WTC11 (cell line): ENCODE data around the gene SEPSECS.

Experiments
- CREB1 ChIP-seq: sonication (generic); formaldehyde crosslinking; IDR thresholded peaks from 2 replicates; pipeline ENCODE4 v1.8.0; 2023; ENCODE audit warnings: mild to moderate bottlenecking, missing genetic modification reagents
- ETV6 ChIP-seq: sonication (generic); formaldehyde crosslinking; IDR thresholded peaks from 2 replicates; pipeline ENCODE4 v1.8.1; 2022; ENCODE audit warnings: mild to moderate bottlenecking, missing genetic modification reagents
- KAT7 ChIP-seq: sonication (generic); formaldehyde crosslinking; IDR thresholded peaks from 2 replicates; pipeline ENCODE4 v1.8.1; 2023; ENCODE audit warnings: missing genetic modification reagents, mild to moderate bottlenecking, borderline replicate concordance
- NR2C2 ChIP-seq: sonication (generic); formaldehyde crosslinking; IDR thresholded peaks from 2 replicates; pipeline ENCODE4 v1.8.0; 2022; ENCODE audit warnings: mild to moderate bottlenecking, missing genetic modification reagents
- RELA ChIP-seq: sonication (generic); formaldehyde crosslinking; IDR thresholded peaks from 2 replicates; pipeline ENCODE4 v1.8.1; 2022; ENCODE audit warnings: missing genetic modification reagents, mild to moderate bottlenecking, borderline replicate concordance
- ZNF317 ChIP-seq: sonication (generic); formaldehyde crosslinking; IDR thresholded peaks from 2 replicates; pipeline ENCODE4 v1.8.1; 2023; ENCODE audit warnings: low read depth, mild to moderate bottlenecking, moderate library complexity, missing genetic modification reagents, borderline replicate concordance
- TF ChIP-seq, protein P1 (sequence below): fragments of 200-600 bp; IDR thresholded peaks from 2 replicates; pipeline ENCODE4 v1.8.0; 2022; ENCODE audit warnings: antibody characterized with exemption
- TF ChIP-seq, protein P2 (sequence below): sonication (generic); formaldehyde crosslinking; IDR thresholded peaks from 2 replicates; pipeline ENCODE4 v1.8.1; 2022; ENCODE audit warnings: low read depth, missing genetic modification reagents, borderline replicate concordance
- TF ChIP-seq, protein P3 (sequence below): sonication (generic); formaldehyde crosslinking; IDR thresholded peaks from 2 replicates; pipeline ENCODE4 v1.8.0; 2022; ENCODE audit warnings: mild to moderate bottlenecking, missing genetic modification reagents
- TF ChIP-seq, protein P4 (sequence below): sonication (generic); formaldehyde crosslinking; conservative IDR thresholded peaks from 2 replicates; pipeline ENCODE4 v1.8.1; 2022; ENCODE audit warnings: mild to moderate bottlenecking, missing genetic modification reagents
- TF ChIP-seq, protein P5 (sequence below): sonication (generic); formaldehyde crosslinking; IDR thresholded peaks from 2 replicates; pipeline ENCODE4 v1.8.0; 2022; ENCODE audit warnings: missing genetic modification reagents
- TF ChIP-seq, protein P6 (sequence below): fragments of 250-450 bp; sonication (Bioruptor Pico); conservative IDR thresholded peaks from 2 replicates; pipeline ENCODE4 v1.9.0; 2021; ENCODE audit warnings: mild to moderate bottlenecking
- TF ChIP-seq, protein P7 (sequence below): fragments of 250-450 bp; sonication (Bioruptor Pico); IDR thresholded peaks from 2 replicates; pipeline ENCODE4 v1.9.0; 2021; ENCODE audit warnings: moderate library complexity, mild to moderate bottlenecking, inconsistent platforms, borderline replicate concordance

DNA sequence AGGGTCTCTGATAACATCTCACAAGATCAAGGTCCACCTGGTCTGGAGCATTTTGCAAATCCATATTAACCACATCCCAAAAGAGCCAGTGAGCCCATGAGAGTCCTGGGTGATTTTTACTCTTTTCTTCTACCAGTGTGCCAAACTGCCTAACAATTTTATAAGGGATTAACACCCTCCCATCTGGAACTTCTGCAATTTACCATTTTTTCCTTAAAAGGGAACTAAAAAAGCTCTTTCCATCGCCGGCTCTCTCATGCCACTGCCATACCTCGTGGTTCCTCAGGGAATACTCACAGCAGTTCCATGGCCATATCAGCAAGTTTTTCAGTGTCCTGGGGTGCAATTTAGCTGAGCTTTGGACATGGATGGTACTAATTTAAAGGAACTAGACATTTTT lies 55.7 kb downstream of the SEPSECS start:
- TF ChIP-seq ZNF317 (CRISPR knock-in tag) (no peak), NR2C2 (no peak), KAT7 (CRISPR knock-in tag) (no peak), CREB1 (CRISPR knock-in tag) (no peak), ETV6 (CRISPR knock-in tag) (no peak), RELA (CRISPR knock-in tag) (no peak)
- TF ChIP-seq, protein P1, sequence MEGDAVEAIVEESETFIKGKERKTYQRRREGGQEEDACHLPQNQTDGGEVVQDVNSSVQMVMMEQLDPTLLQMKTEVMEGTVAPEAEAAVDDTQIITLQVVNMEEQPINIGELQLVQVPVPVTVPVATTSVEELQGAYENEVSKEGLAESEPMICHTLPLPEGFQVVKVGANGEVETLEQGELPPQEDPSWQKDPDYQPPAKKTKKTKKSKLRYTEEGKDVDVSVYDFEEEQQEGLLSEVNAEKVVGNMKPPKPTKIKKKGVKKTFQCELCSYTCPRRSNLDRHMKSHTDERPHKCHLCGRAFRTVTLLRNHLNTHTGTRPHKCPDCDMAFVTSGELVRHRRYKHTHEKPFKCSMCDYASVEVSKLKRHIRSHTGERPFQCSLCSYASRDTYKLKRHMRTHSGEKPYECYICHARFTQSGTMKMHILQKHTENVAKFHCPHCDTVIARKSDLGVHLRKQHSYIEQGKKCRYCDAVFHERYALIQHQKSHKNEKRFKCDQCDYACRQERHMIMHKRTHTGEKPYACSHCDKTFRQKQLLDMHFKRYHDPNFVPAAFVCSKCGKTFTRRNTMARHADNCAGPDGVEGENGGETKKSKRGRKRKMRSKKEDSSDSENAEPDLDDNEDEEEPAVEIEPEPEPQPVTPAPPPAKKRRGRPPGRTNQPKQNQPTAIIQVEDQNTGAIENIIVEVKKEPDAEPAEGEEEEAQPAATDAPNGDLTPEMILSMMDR = no peak
- TF ChIP-seq, protein P2, sequence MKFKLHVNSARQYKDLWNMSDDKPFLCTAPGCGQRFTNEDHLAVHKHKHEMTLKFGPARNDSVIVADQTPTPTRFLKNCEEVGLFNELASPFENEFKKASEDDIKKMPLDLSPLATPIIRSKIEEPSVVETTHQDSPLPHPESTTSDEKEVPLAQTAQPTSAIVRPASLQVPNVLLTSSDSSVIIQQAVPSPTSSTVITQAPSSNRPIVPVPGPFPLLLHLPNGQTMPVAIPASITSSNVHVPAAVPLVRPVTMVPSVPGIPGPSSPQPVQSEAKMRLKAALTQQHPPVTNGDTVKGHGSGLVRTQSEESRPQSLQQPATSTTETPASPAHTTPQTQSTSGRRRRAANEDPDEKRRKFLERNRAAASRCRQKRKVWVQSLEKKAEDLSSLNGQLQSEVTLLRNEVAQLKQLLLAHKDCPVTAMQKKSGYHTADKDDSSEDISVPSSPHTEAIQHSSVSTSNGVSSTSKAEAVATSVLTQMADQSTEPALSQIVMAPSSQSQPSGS (CRISPR knock-in tag) = no peak
- TF ChIP-seq, protein P3, sequence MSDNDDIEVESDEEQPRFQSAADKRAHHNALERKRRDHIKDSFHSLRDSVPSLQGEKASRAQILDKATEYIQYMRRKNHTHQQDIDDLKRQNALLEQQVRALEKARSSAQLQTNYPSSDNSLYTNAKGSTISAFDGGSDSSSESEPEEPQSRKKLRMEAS (CRISPR knock-in tag) = no peak
- TF ChIP-seq, protein P4, sequence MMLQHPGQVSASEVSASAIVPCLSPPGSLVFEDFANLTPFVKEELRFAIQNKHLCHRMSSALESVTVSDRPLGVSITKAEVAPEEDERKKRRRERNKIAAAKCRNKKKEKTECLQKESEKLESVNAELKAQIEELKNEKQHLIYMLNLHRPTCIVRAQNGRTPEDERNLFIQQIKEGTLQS = no peak
- TF ChIP-seq, protein P5, sequence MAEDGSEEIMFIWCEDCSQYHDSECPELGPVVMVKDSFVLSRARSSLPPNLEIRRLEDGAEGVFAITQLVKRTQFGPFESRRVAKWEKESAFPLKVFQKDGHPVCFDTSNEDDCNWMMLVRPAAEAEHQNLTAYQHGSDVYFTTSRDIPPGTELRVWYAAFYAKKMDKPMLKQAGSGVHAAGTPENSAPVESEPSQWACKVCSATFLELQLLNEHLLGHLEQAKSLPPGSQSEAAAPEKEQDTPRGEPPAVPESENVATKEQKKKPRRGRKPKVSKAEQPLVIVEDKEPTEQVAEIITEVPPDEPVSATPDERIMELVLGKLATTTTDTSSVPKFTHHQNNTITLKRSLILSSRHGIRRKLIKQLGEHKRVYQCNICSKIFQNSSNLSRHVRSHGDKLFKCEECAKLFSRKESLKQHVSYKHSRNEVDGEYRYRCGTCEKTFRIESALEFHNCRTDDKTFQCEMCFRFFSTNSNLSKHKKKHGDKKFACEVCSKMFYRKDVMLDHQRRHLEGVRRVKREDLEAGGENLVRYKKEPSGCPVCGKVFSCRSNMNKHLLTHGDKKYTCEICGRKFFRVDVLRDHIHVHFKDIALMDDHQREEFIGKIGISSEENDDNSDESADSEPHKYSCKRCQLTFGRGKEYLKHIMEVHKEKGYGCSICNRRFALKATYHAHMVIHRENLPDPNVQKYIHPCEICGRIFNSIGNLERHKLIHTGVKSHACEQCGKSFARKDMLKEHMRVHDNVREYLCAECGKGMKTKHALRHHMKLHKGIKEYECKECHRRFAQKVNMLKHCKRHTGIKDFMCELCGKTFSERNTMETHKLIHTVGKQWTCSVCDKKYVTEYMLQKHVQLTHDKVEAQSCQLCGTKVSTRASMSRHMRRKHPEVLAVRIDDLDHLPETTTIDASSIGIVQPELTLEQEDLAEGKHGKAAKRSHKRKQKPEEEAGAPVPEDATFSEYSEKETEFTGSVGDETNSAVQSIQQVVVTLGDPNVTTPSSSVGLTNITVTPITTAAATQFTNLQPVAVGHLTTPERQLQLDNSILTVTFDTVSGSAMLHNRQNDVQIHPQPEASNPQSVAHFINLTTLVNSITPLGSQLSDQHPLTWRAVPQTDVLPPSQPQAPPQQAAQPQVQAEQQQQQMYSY (CRISPR knock-in tag) = no peak
- TF ChIP-seq, protein P6, sequence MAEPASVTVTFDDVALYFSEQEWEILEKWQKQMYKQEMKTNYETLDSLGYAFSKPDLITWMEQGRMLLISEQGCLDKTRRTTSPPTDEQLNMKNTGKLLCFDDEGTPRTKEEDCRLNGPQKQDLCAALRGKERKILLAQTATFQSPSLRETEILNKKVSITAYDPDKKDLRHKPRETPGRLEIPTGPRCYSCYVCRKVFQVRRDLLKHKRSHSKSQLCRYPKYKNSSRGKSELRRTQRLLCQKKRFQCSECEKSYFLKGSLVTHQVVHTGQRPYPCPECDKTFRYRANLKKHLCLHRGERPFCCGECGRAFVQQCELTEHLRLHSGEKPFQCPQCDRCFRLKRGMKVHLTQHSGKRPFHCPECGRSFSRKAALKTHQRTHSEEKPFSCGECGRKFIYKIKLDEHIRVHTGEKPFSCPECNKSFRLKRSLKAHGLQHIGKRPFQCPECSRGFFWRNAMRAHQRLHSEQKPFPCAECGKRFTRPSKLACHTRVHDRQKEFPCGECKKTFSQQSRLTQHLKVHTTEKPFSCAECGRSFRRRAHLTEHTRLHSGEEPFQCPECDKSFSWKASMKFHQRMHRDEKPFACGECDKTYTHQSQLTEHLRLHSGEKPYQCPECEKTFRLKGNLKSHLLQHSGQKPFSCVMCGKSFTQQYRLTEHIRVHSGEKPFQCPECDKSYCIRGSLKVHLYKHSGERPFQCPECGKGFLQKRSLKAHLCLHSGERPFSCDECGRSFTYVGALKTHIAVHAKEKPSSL = no peak
- TF ChIP-seq, protein P7, sequence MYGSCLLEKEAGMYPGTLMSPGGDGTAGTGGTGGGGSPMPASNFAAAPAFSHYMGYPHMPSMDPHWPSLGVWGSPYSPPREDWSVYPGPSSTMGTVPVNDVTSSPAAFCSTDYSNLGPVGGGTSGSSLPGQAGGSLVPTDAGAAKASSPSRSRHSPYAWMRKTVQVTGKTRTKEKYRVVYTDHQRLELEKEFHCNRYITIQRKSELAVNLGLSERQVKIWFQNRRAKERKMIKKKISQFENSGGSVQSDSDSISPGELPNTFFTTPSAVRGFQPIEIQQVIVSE (CRISPR knock-in tag) = no peak
